Measurements from ENCODE around the gene MYRIP. TPM values are rescaled to one million over a fixed set of nuclear protein-coding genes. Genes with fewer than 3 reads are reported as not detected.

The MYRIP gene
- total RNA-seq, 4 donors from 2014 or later: 1.6 to 7.1 (median 3.6) TPM

DNA sequence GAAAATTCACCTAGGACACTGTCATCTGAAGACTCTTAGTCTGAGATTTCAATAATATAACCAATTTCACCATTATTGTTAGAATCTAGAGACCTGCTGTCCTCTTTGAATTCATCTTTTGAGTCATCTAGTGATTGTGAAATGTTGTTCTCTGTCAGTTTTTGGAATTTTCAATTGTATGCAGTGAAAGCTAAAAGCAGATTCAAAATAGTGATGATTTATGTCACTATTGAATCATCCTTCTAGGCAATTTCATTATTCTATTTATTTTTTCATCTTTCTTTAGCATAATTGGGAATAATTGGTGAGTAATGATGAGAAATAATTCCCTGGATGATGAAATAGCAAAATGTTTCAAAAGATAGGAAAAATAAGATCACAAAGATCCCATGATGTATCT lies 398.4 kb downstream of the MYRIP start:
- intact Hi-C loops (cut with DNase I): no loop called here
- Histone ChIP-seq H3K4me3 (replicated peaks in 1 of 3) (no peak overlapping the region), H3K4me1 (no peaks in the 10 kb centered on the region), H3K27ac (no peak overlapping the region), H3K27me3 (no peaks in the 10 kb centered on the region), H3K9me3 (no peaks in the 10 kb centered on the region), H3K36me3 (no peaks in the 10 kb centered on the region)
- no peak for DNase-seq
- TF ChIP-seq, protein P1, sequence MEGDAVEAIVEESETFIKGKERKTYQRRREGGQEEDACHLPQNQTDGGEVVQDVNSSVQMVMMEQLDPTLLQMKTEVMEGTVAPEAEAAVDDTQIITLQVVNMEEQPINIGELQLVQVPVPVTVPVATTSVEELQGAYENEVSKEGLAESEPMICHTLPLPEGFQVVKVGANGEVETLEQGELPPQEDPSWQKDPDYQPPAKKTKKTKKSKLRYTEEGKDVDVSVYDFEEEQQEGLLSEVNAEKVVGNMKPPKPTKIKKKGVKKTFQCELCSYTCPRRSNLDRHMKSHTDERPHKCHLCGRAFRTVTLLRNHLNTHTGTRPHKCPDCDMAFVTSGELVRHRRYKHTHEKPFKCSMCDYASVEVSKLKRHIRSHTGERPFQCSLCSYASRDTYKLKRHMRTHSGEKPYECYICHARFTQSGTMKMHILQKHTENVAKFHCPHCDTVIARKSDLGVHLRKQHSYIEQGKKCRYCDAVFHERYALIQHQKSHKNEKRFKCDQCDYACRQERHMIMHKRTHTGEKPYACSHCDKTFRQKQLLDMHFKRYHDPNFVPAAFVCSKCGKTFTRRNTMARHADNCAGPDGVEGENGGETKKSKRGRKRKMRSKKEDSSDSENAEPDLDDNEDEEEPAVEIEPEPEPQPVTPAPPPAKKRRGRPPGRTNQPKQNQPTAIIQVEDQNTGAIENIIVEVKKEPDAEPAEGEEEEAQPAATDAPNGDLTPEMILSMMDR (IDR thresholded peaks at IDR 0.05): no peak
- TF ChIP-seq POLR2A (IDR thresholded peaks at IDR 0.05): no peak

DNA sequence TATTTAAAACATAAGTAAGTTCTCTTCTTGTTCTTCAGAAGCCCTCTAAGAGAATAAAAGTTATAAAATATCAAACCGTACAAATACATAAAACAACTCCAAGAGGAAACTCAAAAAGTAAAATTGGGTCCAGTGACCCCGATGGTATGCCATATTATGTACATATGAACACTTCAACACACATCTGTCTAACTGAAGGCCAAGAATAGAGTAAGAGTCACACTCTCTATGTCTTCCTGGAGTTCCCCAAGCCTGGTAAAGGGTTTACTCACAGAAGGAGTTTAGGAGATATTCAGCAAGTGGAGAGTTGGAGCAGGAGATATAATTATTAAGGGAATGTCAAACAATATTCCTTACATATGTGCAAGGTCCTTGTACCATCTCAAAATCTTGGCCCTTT lies 398.8 kb downstream of the MYRIP start:
- H3K9me3 ChIP-seq: no peaks in the 10 kb centered on the region
- H3K27ac ChIP-seq: no peak overlapping the region
- WGBS, 2 donors: 95 to 97% methylated on average over 2 of the region's 2 CpGs
- intact Hi-C loops (cut with DNase I): no loop called here
- TF ChIP-seq, protein P1 (IDR thresholded peaks at IDR 0.05): no peak
- TF ChIP-seq POLR2A (IDR thresholded peaks at IDR 0.05): no peak
- H3K27me3 ChIP-seq: no peaks in the 10 kb centered on the region
- DNase-seq: no peak
- H3K4me1 ChIP-seq: no peaks in the 10 kb centered on the region
- no peaks in the 10 kb centered on the region for H3K36me3 ChIP-seq
- H3K4me3 ChIP-seq (replicated peaks in 1 of 3): no peak overlapping the region

DNA sequence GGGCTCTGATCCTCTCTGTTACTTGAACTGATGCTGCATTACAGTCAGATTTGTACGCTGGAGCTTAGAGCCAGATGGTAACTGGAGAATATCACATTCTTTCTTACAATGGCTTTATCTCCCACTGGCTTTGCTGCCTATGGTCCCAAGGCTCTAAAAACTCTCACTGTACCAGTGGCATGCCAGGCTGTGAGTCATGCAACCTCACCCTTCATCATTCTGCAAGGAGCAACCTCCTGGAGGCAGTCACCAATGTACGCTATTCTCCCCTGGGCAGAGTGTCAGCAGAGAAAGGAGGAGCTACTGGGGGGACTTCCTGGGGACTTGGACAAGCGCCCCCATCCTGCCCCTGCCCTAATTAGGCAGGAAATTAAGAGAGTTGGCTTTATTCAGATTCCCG lies 402.2 kb downstream of the MYRIP start:
- no peak overlapping the region for H3K4me3 ChIP-seq (replicated peaks in 1 of 3)
- H3K27ac ChIP-seq: no peak overlapping the region
- H3K4me1 ChIP-seq: no peaks in the 10 kb centered on the region
- no peaks in the 10 kb centered on the region for H3K9me3 ChIP-seq
- H3K36me3 ChIP-seq: no peaks in the 10 kb centered on the region
- no peaks in the 10 kb centered on the region for H3K27me3 ChIP-seq
- intact Hi-C loops (cut with DNase I): no loop called here
- TF ChIP-seq, protein P1 (IDR thresholded peaks at IDR 0.05): no peak
- TF ChIP-seq POLR2A (IDR thresholded peaks at IDR 0.05): no peak
- no peak for DNase-seq
- WGBS, 2 donors: 78 to 88% methylated on average over 4 of the region's 4 CpGs

DNA sequence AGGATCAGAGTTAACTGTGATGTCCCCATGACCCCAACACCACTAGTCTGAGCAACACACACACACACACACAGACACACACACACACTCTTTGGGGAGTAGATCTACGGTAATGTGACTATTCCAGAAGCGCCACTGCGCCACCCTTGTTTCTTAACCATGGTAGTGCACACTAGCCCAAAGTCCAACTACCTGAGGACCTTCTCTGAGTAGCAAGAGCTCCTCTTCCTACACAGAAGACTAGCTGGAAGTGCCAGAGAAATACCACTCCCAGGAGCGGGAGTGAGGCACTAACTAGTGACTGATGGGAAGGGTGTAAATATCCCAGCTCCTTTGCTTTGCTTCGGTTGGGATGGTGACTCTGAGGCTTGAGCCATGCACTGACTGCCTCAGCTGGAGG lies 404.1 kb downstream of the MYRIP start:
- Histone ChIP-seq H3K36me3 (no peaks in the 10 kb centered on the region), H3K9me3 (no peaks in the 10 kb centered on the region), H3K4me1 (no peaks in the 10 kb centered on the region), H3K4me3 (replicated peaks in 1 of 3) (no peak overlapping the region), H3K27ac (no peak overlapping the region), H3K27me3 (no peaks in the 10 kb centered on the region)
- intact Hi-C loops (cut with DNase I): no loop called here
- 77 to 78% methylated on average over 5 of the region's 5 CpGs for WGBS, 2 donors
- no peak for TF ChIP-seq POLR2A (IDR thresholded peaks at IDR 0.05)
- TF ChIP-seq, protein P1 (IDR thresholded peaks at IDR 0.05): no peak
- no peak for DNase-seq

DNA sequence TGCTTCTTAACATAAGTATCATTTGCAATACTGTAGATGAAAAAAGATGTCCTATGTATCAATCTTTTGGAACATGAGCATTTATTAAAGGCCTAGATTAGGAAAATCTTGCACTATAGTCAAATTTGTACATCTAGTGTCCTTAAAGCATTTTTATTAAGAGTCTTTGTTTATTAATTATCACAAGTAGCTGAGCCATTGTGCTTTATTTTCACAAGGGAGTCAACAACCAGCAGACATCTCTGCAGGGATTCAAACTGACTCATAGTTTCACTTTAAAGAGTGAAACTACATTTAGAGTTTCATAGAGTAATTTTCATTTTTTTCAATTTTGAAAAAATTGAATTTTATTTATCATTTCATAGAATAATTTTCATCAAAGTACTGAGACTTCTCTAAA lies 405.6 kb downstream of the MYRIP start:
- H3K27me3 ChIP-seq: no peaks in the 10 kb centered on the region
- no peak overlapping the region for H3K4me3 ChIP-seq (replicated peaks in 1 of 3)
- DNase-seq: no peak

More for the DNA sequence above, 405.6 kb downstream of the MYRIP start:
- intact Hi-C loops (cut with DNase I): no loop called here
- no peaks in the 10 kb centered on the region for H3K36me3 ChIP-seq
- no peak overlapping the region for H3K27ac ChIP-seq
- no peaks in the 10 kb centered on the region for H3K4me1 ChIP-seq
- TF ChIP-seq POLR2A (IDR thresholded peaks at IDR 0.05): no peak
- TF ChIP-seq, protein P1 (IDR thresholded peaks at IDR 0.05): no peak
- no peaks in the 10 kb centered on the region for H3K9me3 ChIP-seq

Data from thyroid gland (tissue), 4 donors.